ENCODE measurements around the gene ZBTB34. TPM values are rescaled to one million over a fixed set of nuclear protein-coding genes. Genes with fewer than 3 reads are reported as not detected.

Gene ZBTB34
- total RNA-seq, 1 donor from 2014 or later: 20.2 TPM

DNA sequence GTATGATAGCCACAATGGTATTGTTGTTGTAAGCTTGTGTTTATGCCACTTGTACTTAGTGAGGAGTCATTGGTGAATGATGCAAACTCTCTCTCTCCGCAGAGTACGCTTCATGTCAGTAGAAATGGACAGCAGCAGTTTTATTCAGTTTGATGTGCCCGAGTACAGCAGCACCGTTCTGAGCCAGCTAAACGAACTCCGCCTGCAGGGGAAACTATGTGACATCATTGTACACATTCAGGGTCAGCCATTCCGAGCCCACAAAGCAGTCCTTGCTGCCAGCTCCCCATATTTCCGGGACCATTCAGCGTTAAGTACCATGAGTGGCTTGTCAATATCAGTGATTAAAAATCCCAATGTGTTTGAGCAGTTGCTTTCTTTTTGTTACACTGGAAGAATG is 18.8 kb downstream of the ZBTB34 start:
- Mint-ChIP-seq H3K4me3 (no peak overlapping the region), H3K36me3 (peaks cover 21% of the 10 kb centered on the region), H3K9me3 (no peaks in the 10 kb centered on the region), H3K4me1 (ENCODE audit: unreplicated experiment) (peaks cover 20% of the 10 kb centered on the region), H3K27me3 (no peaks in the 10 kb centered on the region), H3K27ac (no peak overlapping the region)
- no peak for TF ChIP-seq CTCF (conservative IDR thresholded peaks at IDR 0.05)
- DNase-seq (ENCODE audit: extremely low spot score, unreplicated experiment): no peak

- H3K36me3 Mint-ChIP-seq: peaks cover 16% of the 10 kb centered on the region
- DNase-seq (ENCODE audit: extremely low spot score, unreplicated experiment): no peak
- no peak overlapping the region for H3K27ac Mint-ChIP-seq
- H3K4me3 Mint-ChIP-seq: no peak overlapping the region
- H3K27me3 Mint-ChIP-seq: no peaks in the 10 kb centered on the region
- H3K9me3 Mint-ChIP-seq: no peaks in the 10 kb centered on the region
- peaks cover 14% of the 10 kb centered on the region for H3K4me1 Mint-ChIP-seq (ENCODE audit: unreplicated experiment)
- no peak for TF ChIP-seq CTCF (conservative IDR thresholded peaks at IDR 0.05)
Measured at GRCh38 chr9:126880226-126880946, 19.9 kb downstream of the ZBTB34 start.

DNA sequence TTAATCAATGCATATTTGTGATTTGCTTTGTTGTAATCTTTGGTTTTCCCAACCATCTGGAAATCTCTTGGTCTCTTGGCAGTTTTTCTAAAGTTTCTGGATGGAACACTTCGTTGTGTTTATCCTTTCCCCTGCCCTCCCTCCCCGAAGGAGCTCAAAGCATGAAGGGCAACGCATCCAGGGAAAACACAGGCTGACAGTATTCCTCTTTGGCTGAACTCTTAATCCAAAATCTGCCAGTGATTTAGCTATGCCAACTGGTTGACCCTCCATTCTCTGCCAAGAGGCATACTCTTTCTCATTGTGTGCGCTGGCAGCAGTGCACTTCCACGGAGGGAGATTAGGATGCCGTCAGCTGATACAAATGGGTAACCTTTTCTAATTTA is 20.5 kb downstream of the ZBTB34 start:
- no peak overlapping the region for H3K4me3 Mint-ChIP-seq
- H3K36me3 Mint-ChIP-seq: peaks cover 16% of the 10 kb centered on the region
- H3K9me3 Mint-ChIP-seq: no peaks in the 10 kb centered on the region
- peaks cover 13% of the 10 kb centered on the region for H3K4me1 Mint-ChIP-seq (ENCODE audit: unreplicated experiment)
- no peaks in the 10 kb centered on the region for H3K27me3 Mint-ChIP-seq
- DNase-seq (ENCODE audit: extremely low spot score, unreplicated experiment): no peak
- TF ChIP-seq CTCF (conservative IDR thresholded peaks at IDR 0.05): no peak
- H3K27ac Mint-ChIP-seq: no peak overlapping the region

GRCh38 chr9:126882746-126883145 is 22.3 kb downstream of the ZBTB34 start:
- no peaks in the 10 kb centered on the region for H3K9me3 Mint-ChIP-seq
- DNase-seq (ENCODE audit: extremely low spot score, unreplicated experiment): no peak
- H3K36me3 Mint-ChIP-seq: peaks cover 16% of the 10 kb centered on the region
- no peak overlapping the region for H3K27ac Mint-ChIP-seq
- H3K4me3 Mint-ChIP-seq: no peak overlapping the region
- no peaks in the 10 kb centered on the region for H3K27me3 Mint-ChIP-seq
- no peak for TF ChIP-seq CTCF (conservative IDR thresholded peaks at IDR 0.05)
- H3K4me1 Mint-ChIP-seq (ENCODE audit: unreplicated experiment): peaks cover 13% of the 10 kb centered on the region

- no peaks in the 10 kb centered on the region for H3K27me3 Mint-ChIP-seq
- DNase-seq (ENCODE audit: extremely low spot score, unreplicated experiment): no peak
- H3K4me1 Mint-ChIP-seq (ENCODE audit: unreplicated experiment): peaks cover 13% of the 10 kb centered on the region
- no peak overlapping the region for H3K4me3 Mint-ChIP-seq
- H3K27ac Mint-ChIP-seq: no peak overlapping the region
- H3K9me3 Mint-ChIP-seq: no peaks in the 10 kb centered on the region
- H3K36me3 Mint-ChIP-seq: peaks cover 16% of the 10 kb centered on the region
- no peak for TF ChIP-seq CTCF (conservative IDR thresholded peaks at IDR 0.05)
Measured at GRCh38 chr9:126883636-126884035, 23.2 kb downstream of the ZBTB34 start.
